AG10803 (cell line): ENCODE measurements around the gene GOLGA6L10.
"Not testable (repeated sequence)": the region's sequence is repeated elsewhere in the genome, so short reads cannot be mapped to it uniquely, and the experiment has no call there.

ENCODE experiments used
- DNase-seq: peaks from one replicate; pipeline ENCODE4 v3.0.0; 2010; ENCODE audit warnings: low read depth
- H3K4me3 ChIP-seq: 2 replicates; pipeline ENCODE4 v1.5.1; 2011; ENCODE audit warnings: mild to moderate bottlenecking, low read length, control low read depth
- CTCF ChIP-seq: conservative IDR thresholded peaks from 2 replicates; pipeline ENCODE4 v1.5.1; 2011; ENCODE audit warnings: mild to moderate bottlenecking, low read length, control low read depth, inconsistent platforms

Gene GOLGA6L10

GRCh38 chr15:82301296-82302016, 47.8 kb downstream of the GOLGA6L10 start:
- TF ChIP-seq CTCF: no peak
- H3K4me3 ChIP-seq: no peak overlapping the region
- DNase-seq: no peak

GRCh38 chr15:82300883-82301282, 48.4 kb downstream of the GOLGA6L10 start:
- no peak for DNase-seq
- TF ChIP-seq CTCF: no peak
- H3K4me3 ChIP-seq: no peak overlapping the region

GRCh38 chr15:82300326-82300725, 48.9 kb downstream of the GOLGA6L10 start:
- not testable (repeated sequence) for DNase-seq, H3K4me3 ChIP-seq

GRCh38 chr15:82299511-82299914, 49.8 kb downstream of the GOLGA6L10 start:
- not testable (repeated sequence) for DNase-seq

GRCh38 chr15:82298520-82298919, 50.8 kb downstream of the GOLGA6L10 start:
- no peak overlapping the region for H3K4me3 ChIP-seq

More at GRCh38 chr15:82299511-82299914, 49.8 kb downstream of the GOLGA6L10 start:
- H3K4me3 ChIP-seq: not testable (repeated sequence)

GRCh38 chr15:82298032-82298431, 51.2 kb downstream of the GOLGA6L10 start:
- DNase-seq: no peak
- no peak for TF ChIP-seq CTCF
- H3K4me3 ChIP-seq: no peak overlapping the region

More at GRCh38 chr15:82298520-82298919, 50.8 kb downstream of the GOLGA6L10 start:
- no peak for TF ChIP-seq CTCF
- no peak for DNase-seq

- no peak overlapping the region for H3K4me3 ChIP-seq
- no peak for DNase-seq
- TF ChIP-seq CTCF: no peak
Observed at GRCh38 chr15:82297546-82297945, 51.7 kb downstream of the GOLGA6L10 start.

- TF ChIP-seq CTCF: no peak
- no peak for DNase-seq
- no peak overlapping the region for H3K4me3 ChIP-seq
Observed at GRCh38 chr15:82294061-82294690, 55.1 kb downstream of the GOLGA6L10 start.
